Naive thymus-derived CD8-positive, alpha-beta T cell (primary cell): ENCODE measurements around the gene MAP3K4. TPM values are rescaled to one million over a fixed set of nuclear protein-coding genes. Genes with fewer than 3 reads are reported as not detected.

Experiments
- ATAC-seq, 2 donors: fragments of 150-1000 bp; cut with Tn5 transposase in 1 of 2; sonication (Bioruptor Pico), chemical (Tn5 transposase) in 1 of 2; 1 replicate in 1 of 2; 2 replicates in 1 of 2; pipeline ENCODE4 v1.10.0; 2021; ENCODE audit warnings: mild to moderate bottlenecking in 2 of 2, moderate library complexity in 2 of 2
- POLR2A ChIA-PET: fragments of 350-600 bp; sonication (Branson Sonifier 250); formaldehyde crosslinking; loops from one replicate; lab custom pipeline; 2021; ENCODE audit warnings: antibody characterized with exemption; lab: Charles Lee
- DNase-seq, 10 donors: peaks; one replicate each; pipeline versions ENCODE4 v3.0.0 to v3.0.0-alpha.2; 2020 to 2022
- H3K27ac Mint-ChIP-seq, 10 donors: one replicate each; pipeline ENCODE4 v1.8.0; 2020 to 2022; ENCODE audit warnings: mild to moderate bottlenecking in 10 of 10, mixed read lengths in 10 of 10, moderate library complexity in 4 of 10, inconsistent platforms in 1 of 10
- H3K27me3 Mint-ChIP-seq, 5 donors: one replicate each; pipeline ENCODE4 v1.8.0; 2021 to 2022; ENCODE audit warnings: mixed read lengths in 5 of 5
- H3K36me3 Mint-ChIP-seq, 3 donors: one replicate each; pipeline ENCODE4 v1.8.0; 2020 to 2022; ENCODE audit warnings: mixed read lengths in 3 of 3, mild to moderate bottlenecking in 2 of 3, inconsistent platforms in 1 of 3
- H3K4me1 Mint-ChIP-seq, 4 donors: one replicate each; pipeline ENCODE4 v1.8.0; 2021 to 2022; ENCODE audit warnings: mixed read lengths in 4 of 4
- H3K4me3 Mint-ChIP-seq, 10 donors: one replicate each; pipeline ENCODE4 v1.8.0; 2020 to 2022; ENCODE audit warnings: mild to moderate bottlenecking in 10 of 10, mixed read lengths in 10 of 10, moderate library complexity in 6 of 10, inconsistent platforms in 1 of 10
- H3K9me3 Mint-ChIP-seq, 9 donors: one replicate each; pipeline ENCODE4 v1.8.0; 2020 to 2022; ENCODE audit warnings: mixed read lengths in 9 of 9, mild to moderate bottlenecking in 3 of 9, inconsistent platforms in 1 of 9, moderate library complexity in 1 of 9
- polyA plus RNA-seq, 3 donors: library from polyadenylated mRNA; unstranded; fragments of 300-500 nt; fragmentation: Illumina TruSeq; gene quantifications; one replicate each; pipeline ENCODE4 v1.2.3, GENCODE V29; 2021
- total RNA-seq, 8 experiments: library from RNA in 2 of 8; stranded (reverse) in 2 of 8; gene quantifications; one replicate each; pipeline ENCODE4 v1.2.3 and lab custom pipeline; 2021 to 2026

The MAP3K4 gene
- total and polyA plus RNA-seq, 5 experiments from 2014 or later: 4.2 to 63.8 (median 13.5) TPM

- Mint-ChIP-seq H3K27me3 (no peaks in the 10 kb centered on the region), H3K4me1 (no peaks in the 10 kb centered on the region), H3K36me3 (peaks cover 6 to 65% (median 28%) of the 10 kb centered on the region in 3 donors), H3K27ac (peak overlapping the region in 2 of 10 donors; percentile 6 to 15), H3K9me3 (no peaks in the 10 kb centered on the region), H3K4me3 (no peak overlapping the region)
- POLR2A ChIA-PET: no interaction called here
- ATAC-seq (no peak), DNase-seq (no peak)
Observed at GRCh38 chr6:161088676-161089328, 97.2 kb downstream of the MAP3K4 start.

- no peaks in the 10 kb centered on the region for H3K9me3 Mint-ChIP-seq
- H3K4me3 Mint-ChIP-seq: no peak overlapping the region
- no peaks in the 10 kb centered on the region for H3K4me1 Mint-ChIP-seq
- no peak for ATAC-seq
- DNase-seq: no peak
- POLR2A ChIA-PET: no interaction called here
- H3K36me3 Mint-ChIP-seq: peaks cover 6 to 85% (median 30%) of the 10 kb centered on the region in 3 donors
- no peak overlapping the region for H3K27ac Mint-ChIP-seq
- H3K27me3 Mint-ChIP-seq: no peaks in the 10 kb centered on the region
Observed at GRCh38 chr6:161091151-161091550, 99.6 kb downstream of the MAP3K4 start.

- Mint-ChIP-seq H3K27me3 (no peaks in the 10 kb centered on the region), H3K9me3 (no peaks in the 10 kb centered on the region), H3K4me3 (no peak overlapping the region), H3K4me1 (no peaks in the 10 kb centered on the region), H3K36me3 (peaks cover 7 to 88% (median 27%) of the 10 kb centered on the region in 3 donors), H3K27ac (no peak overlapping the region)
- ATAC-seq (no peak), DNase-seq (no peak)
- POLR2A ChIA-PET: no interaction called here
Observed at GRCh38 chr6:161091972-161092701, 100.6 kb downstream of the MAP3K4 start.

- H3K36me3 Mint-ChIP-seq: peaks cover 20 to 87% (median 27%) of the 10 kb centered on the region in 3 donors
- DNase-seq: no peak
- H3K9me3 Mint-ChIP-seq: no peaks in the 10 kb centered on the region
- no peak for ATAC-seq
- POLR2A ChIA-PET: no interaction called here
- no peaks in the 10 kb centered on the region for H3K27me3 Mint-ChIP-seq
- H3K4me3 Mint-ChIP-seq: no peak overlapping the region
- H3K27ac Mint-ChIP-seq: no peak overlapping the region
- H3K4me1 Mint-ChIP-seq: no peaks in the 10 kb centered on the region
Observed at GRCh38 chr6:161094955-161095354, 103.4 kb downstream of the MAP3K4 start.

- Mint-ChIP-seq H3K9me3 (no peaks in the 10 kb centered on the region), H3K27me3 (no peaks in the 10 kb centered on the region), H3K4me1 (no peaks in the 10 kb centered on the region), H3K4me3 (no peak overlapping the region), H3K36me3 (peaks cover 20 to 83% (median 27%) of the 10 kb centered on the region in 3 donors), H3K27ac (peak overlapping the region in 1 of 10 donors; percentile 12)
- POLR2A ChIA-PET: no interaction called here
- no peak for ATAC-seq
- no peak for DNase-seq
Observed at GRCh38 chr6:161095916-161096315, 104.3 kb downstream of the MAP3K4 start.

- H3K36me3 Mint-ChIP-seq: peaks cover 23 to 83% (median 29%) of the 10 kb centered on the region in 3 donors
- no peak for DNase-seq
- H3K4me3 Mint-ChIP-seq: no peak overlapping the region
Observed at GRCh38 chr6:161100072-161100471, 108.5 kb downstream of the MAP3K4 start.

GRCh38 chr6:161101517-161101916 lies 109.9 kb downstream of the MAP3K4 start:
- Mint-ChIP-seq H3K27ac (peak overlapping the region in 3 of 10 donors; percentile 3 to 64 (median 27)), H3K27me3 (no peaks in the 10 kb centered on the region), H3K4me1 (peaks cover 0 to 3% (median 1%) of the 10 kb centered on the region in 4 donors), H3K36me3 (peaks cover 23 to 86% (median 35%) of the 10 kb centered on the region in 3 donors), H3K9me3 (no peaks in the 10 kb centered on the region), H3K4me3 (no peak overlapping the region)
- POLR2A ChIA-PET: no interaction called here
- ATAC-seq (no peak), DNase-seq (no peak)

More at GRCh38 chr6:161100072-161100471, 108.5 kb downstream of the MAP3K4 start:
- POLR2A ChIA-PET: no interaction called here
- Mint-ChIP-seq H3K27me3 (no peaks in the 10 kb centered on the region), H3K9me3 (no peaks in the 10 kb centered on the region), H3K4me1 (peaks cover 0 to 3% (median 1%) of the 10 kb centered on the region in 4 donors), H3K27ac (peak overlapping the region in 1 of 10 donors; percentile 63)
- no peak for ATAC-seq

- DNase-seq: no peak
- Mint-ChIP-seq H3K9me3 (no peaks in the 10 kb centered on the region), H3K36me3 (peaks cover 13 to 87% (median 33%) of the 10 kb centered on the region in 3 donors), H3K27me3 (no peaks in the 10 kb centered on the region), H3K4me1 (peaks cover 0 to 3% (median 1%) of the 10 kb centered on the region in 4 donors), H3K27ac (peak overlapping the region in 6 of 10 donors; percentile 42 to 79 (median 52)), H3K4me3 (no peak overlapping the region)
- POLR2A ChIA-PET: no interaction called here
- no peak for ATAC-seq
Observed at GRCh38 chr6:161103475-161103874, 111.9 kb downstream of the MAP3K4 start.

- POLR2A ChIA-PET: no interaction called here
- Mint-ChIP-seq H3K27me3 (no peaks in the 10 kb centered on the region), H3K4me1 (peaks cover 0 to 3% (median 1%) of the 10 kb centered on the region in 4 donors), H3K27ac (peak overlapping the region in 4 of 10 donors; percentile 10 to 40 (median 38)), H3K36me3 (peaks cover 9 to 89% (median 45%) of the 10 kb centered on the region in 3 donors), H3K9me3 (no peaks in the 10 kb centered on the region), H3K4me3 (no peak overlapping the region)
- DNase-seq (no peak), ATAC-seq (no peak)
Observed at GRCh38 chr6:161104966-161105365, 113.4 kb downstream of the MAP3K4 start.

GRCh38 chr6:161105408-161105807 lies 113.8 kb downstream of the MAP3K4 start:
- no peak for ATAC-seq

GRCh38 chr6:161107779-161108730 lies 116.5 kb downstream of the MAP3K4 start:
- ATAC-seq (no peak), DNase-seq (no peak)
- Mint-ChIP-seq H3K27ac (peak overlapping the region in 3 of 10 donors; percentile 14 to 60 (median 31)), H3K4me1 (peaks cover 7 to 24% (median 18%) of the 10 kb centered on the region in 4 donors), H3K4me3 (no peak overlapping the region), H3K36me3 (peaks cover 11 to 100% (median 52%) of the 10 kb centered on the region in 3 donors), H3K27me3 (no peaks in the 10 kb centered on the region), H3K9me3 (no peaks in the 10 kb centered on the region)
- POLR2A ChIA-PET: no interaction called here

More at GRCh38 chr6:161105408-161105807, 113.8 kb downstream of the MAP3K4 start:
- DNase-seq: no peak
- Mint-ChIP-seq H3K36me3 (peaks cover 9 to 93% (median 50%) of the 10 kb centered on the region in 3 donors), H3K27ac (peak overlapping the region in 1 of 10 donors; percentile 1), H3K4me3 (no peak overlapping the region), H3K9me3 (no peaks in the 10 kb centered on the region), H3K27me3 (no peaks in the 10 kb centered on the region), H3K4me1 (peaks cover 0 to 5% (median 3%) of the 10 kb centered on the region in 4 donors)
- POLR2A ChIA-PET: no interaction called here

GRCh38 chr6:161108916-161109315 lies 117.3 kb downstream of the MAP3K4 start:
- Mint-ChIP-seq H3K9me3 (no peaks in the 10 kb centered on the region), H3K36me3 (peaks cover 6 to 98% (median 48%) of the 10 kb centered on the region in 3 donors), H3K27ac (peak overlapping the region in 3 of 10 donors; percentile 2 to 21 (median 15)), H3K4me1 (peaks cover 4 to 22% (median 18%) of the 10 kb centered on the region in 4 donors), H3K4me3 (no peak overlapping the region), H3K27me3 (no peaks in the 10 kb centered on the region)
- DNase-seq (no peak), ATAC-seq (no peak)
- POLR2A ChIA-PET: no interaction called here
